LNCAP (cell line): ENCODE measurements around the gene MLC1.

ENCODE experiments used
- CTCF ChIP-seq: fragments of 450-650 bp; IDR thresholded peaks from 2 replicates; pipeline ENCODE4 v1.5.1; 2017; ENCODE audit warnings: mild to moderate bottlenecking

MLC1 gene

GRCh38 chr22:50049299-50050195 lies 35.7 kb downstream of the MLC1 start:
- no peak for TF ChIP-seq CTCF

- TF ChIP-seq CTCF, result no peak
These were observed 36.4 kb downstream of the MLC1 start for GRCh38 chr22:50048836-50049235.

- TF ChIP-seq CTCF, result no peak
These were observed 37.0 kb downstream of the MLC1 start for GRCh38 chr22:50048061-50048765.

GRCh38 chr22:50047346-50047745 lies 37.9 kb downstream of the MLC1 start:
- no peak for TF ChIP-seq CTCF

- no peak for TF ChIP-seq CTCF
These were observed 38.6 kb downstream of the MLC1 start for GRCh38 chr22:50046481-50047245.

- no peak for TF ChIP-seq CTCF
These were observed 39.2 kb downstream of the MLC1 start for GRCh38 chr22:50046019-50046415.

- no peak for TF ChIP-seq CTCF
These were observed 39.8 kb downstream of the MLC1 start for GRCh38 chr22:50045211-50046018.
